Measurements from ENCODE around the gene CRELD1. TPM values are rescaled to one million over a fixed set of nuclear protein-coding genes. Genes with fewer than 3 reads are reported as not detected.

The CRELD1 gene
- total and polyA plus RNA-seq, 2 donors (not counting 1 experiment from before 2014, with no cell fraction given) = 46.8 to 47.6 TPM

- Histone ChIP-seq H3K27ac (ENCODE audit: low read length in 2 of 2) (no peak overlapping the region), H2AFZ (ENCODE audit: insufficient read depth, low read depth, low read length, poor library complexity, severe bottlenecking) (no peak overlapping the region), H3K9me3 (ENCODE audit: control extremely low read depth in 1 of 3, control insufficient read depth in 2 of 3, insufficient read depth in 1 of 3, low read length in 2 of 3) (no peaks in the 10 kb centered on the region), H3K79me2 (ENCODE audit: control insufficient read depth, insufficient read depth, low read length) (no peaks in the 10 kb centered on the region), H3K4me2 (replicated peaks; ENCODE audit: low read depth, low read length, poor library complexity, severe bottlenecking) (no peak overlapping the region), H3K4me1 (ENCODE audit: control insufficient read depth in 2 of 2, insufficient read depth in 2 of 2, low read length in 2 of 2) (peaks cover 17 to 20% of the 10 kb centered on the region in 2 donors), H3K36me3 (replicated peaks in 1 of 2; ENCODE audit: control extremely low read depth in 1 of 2, control insufficient read depth in 1 of 2, extremely low read depth in 1 of 2, insufficient read depth in 2 of 2, low read length in 1 of 2) (no peaks in the 10 kb centered on the region), H4K20me1 (ENCODE audit: control insufficient read depth, insufficient read depth, low read length, poor library complexity, severe bottlenecking) (no peaks in the 10 kb centered on the region), H3K4me3 (ENCODE audit: control extremely low read depth in 1 of 5, extremely low read depth in 1 of 5, insufficient read depth in 1 of 5, low read depth in 2 of 5, low read length in 4 of 5) (no peak overlapping the region), H3K27me3 (replicated peaks in 1 of 4; ENCODE audit: control extremely low read depth in 1 of 4, control insufficient read depth in 3 of 4, insufficient read depth in 4 of 4, low read length in 3 of 4) (peaks cover 0 to 29% (median 9%) of the 10 kb centered on the region in 4 experiments), H3K9ac (ENCODE audit: low read length) (no peak overlapping the region)
- Mint-ChIP-seq H3K27ac (no peak overlapping the region), H3K27me3 (peaks cover 12% of the 10 kb centered on the region), H3K4me3 (no peak overlapping the region), H3K4me1 (peaks cover 17% of the 10 kb centered on the region), H3K9me3 (ENCODE audit: insufficient read depth) (no peaks in the 10 kb centered on the region)
- CTCF ChIA-PET = interaction anchor here (1.3 kb wide), 1 partner anchor 21 kb away, joined by 6 read pairs; the partner anchor contains the start of gene JAGN1
- DNase-seq (no peak), ATAC-seq (ENCODE audit: low read depth) (no peak)
- no peak for TF ChIP-seq EZH2 (IDR thresholded peaks at IDR 0.05; ENCODE audit: borderline replicate concordance, insufficient read depth, low read depth, low read length, poor library complexity, severe bottlenecking)
- no peak for TF ChIP-seq CTCF (IDR thresholded peaks at IDR 0.05)
- intact Hi-C loops (cut with micrococcal nuclease) = no loop called here
- POLR2A ChIA-PET = no interaction called here
- WGBS (ENCODE audit: insufficient coverage) = 62% methylated on average over 6 of the region's 7 CpGs
These were observed 21.2 kb upstream of the CRELD1 start for GRCh38 chr3:9912294-9912935.

- no peaks in the 10 kb centered on the region for H3K79me2 ChIP-seq (ENCODE audit: control insufficient read depth, insufficient read depth, low read length)
- no peak overlapping the region for H3K4me2 ChIP-seq (replicated peaks; ENCODE audit: low read depth, low read length, poor library complexity, severe bottlenecking)
- no peaks in the 10 kb centered on the region for H3K36me3 ChIP-seq (replicated peaks in 1 of 2; ENCODE audit: control extremely low read depth in 1 of 2, control insufficient read depth in 1 of 2, extremely low read depth in 1 of 2, insufficient read depth in 2 of 2, low read length in 1 of 2)
- H3K27ac Mint-ChIP-seq = no peak overlapping the region
- H2AFZ ChIP-seq (ENCODE audit: insufficient read depth, low read depth, low read length, poor library complexity, severe bottlenecking) = no peak overlapping the region
- ChIA-PET CTCF (interaction anchor here (0.6 to 1.5 kb wide), 2 partner anchors 12 to 19 kb away, joined by 3 to 6 read pairs; partner anchors contain the start of gene CRELD1), POLR2A (interaction anchor here (0.7 kb wide), 1 partner anchor 409 kb away, joined by 5 read pairs; no protein-coding TSS in a partner anchor)
- no peaks in the 10 kb centered on the region for H3K9me3 Mint-ChIP-seq (ENCODE audit: insufficient read depth)
- ATAC-seq (ENCODE audit: low read depth) (no peak), DNase-seq (no peak)
- no peak for TF ChIP-seq CTCF (IDR thresholded peaks at IDR 0.05)
- TF ChIP-seq EZH2 (IDR thresholded peaks at IDR 0.05; ENCODE audit: borderline replicate concordance, insufficient read depth, low read depth, low read length, poor library complexity, severe bottlenecking) = no peak
- H3K4me3 Mint-ChIP-seq = no peak overlapping the region
- H3K27ac ChIP-seq (ENCODE audit: low read length in 2 of 2) = no peak overlapping the region
- H3K4me1 ChIP-seq (ENCODE audit: control insufficient read depth in 2 of 2, insufficient read depth in 2 of 2, low read length in 2 of 2) = peaks cover 17 to 20% of the 10 kb centered on the region in 2 donors
- H4K20me1 ChIP-seq (ENCODE audit: control insufficient read depth, insufficient read depth, low read length, poor library complexity, severe bottlenecking) = no peaks in the 10 kb centered on the region
- no peak overlapping the region for H3K9ac ChIP-seq (ENCODE audit: low read length)
- peaks cover 12% of the 10 kb centered on the region for H3K27me3 Mint-ChIP-seq
- peaks cover 17% of the 10 kb centered on the region for H3K4me1 Mint-ChIP-seq
- H3K27me3 ChIP-seq (replicated peaks in 1 of 4; ENCODE audit: control extremely low read depth in 1 of 4, control insufficient read depth in 3 of 4, insufficient read depth in 4 of 4, low read length in 3 of 4) = peaks cover 0 to 29% (median 9%) of the 10 kb centered on the region in 4 experiments
- intact Hi-C loops (cut with micrococcal nuclease) = no loop called here
- no peaks in the 10 kb centered on the region for H3K9me3 ChIP-seq (ENCODE audit: control extremely low read depth in 1 of 3, control insufficient read depth in 2 of 3, insufficient read depth in 1 of 3, low read length in 2 of 3)
- WGBS (ENCODE audit: insufficient coverage) = 93% methylated on average over 5 of the region's 5 CpGs
- no peak overlapping the region for H3K4me3 ChIP-seq (ENCODE audit: control extremely low read depth in 1 of 5, extremely low read depth in 1 of 5, insufficient read depth in 1 of 5, low read depth in 2 of 5, low read length in 4 of 5)
These were observed 20.0 kb upstream of the CRELD1 start for GRCh38 chr3:9913601-9914000.

Measured in B cell (primary cell).